PFSK-1 (cell line): ENCODE results near the gene BRICD5.

Source experiments
- REST ChIP-seq, 2 experiments: IDR thresholded peaks; 2 replicates each; pipeline versions ENCODE4 v1.6.1 to v1.8.0; 2011 to 2012; ENCODE audit warnings: low read depth in 2 of 2, low read length in 2 of 2, control low read depth in 1 of 2, inconsistent platforms in 1 of 2, mild to moderate bottlenecking in 1 of 2, moderate library complexity in 1 of 2; ENCODE audit not compliant: insufficient read depth in 1 of 2
- SIN3A ChIP-seq: IDR thresholded peaks from 2 replicates; pipeline ENCODE4 v1.6.1; 2012; ENCODE audit warnings: mild to moderate bottlenecking, low read length, moderate library complexity, borderline replicate concordance; ENCODE audit not compliant: insufficient read depth
- TAF1 ChIP-seq: IDR thresholded peaks from 2 replicates; pipeline ENCODE4 v1.6.1; 2012; ENCODE audit warnings: low read length, control low read depth, borderline replicate concordance; ENCODE audit not compliant: insufficient read depth

GRCh38 chr16:2235234-2235651 is 24.6 kb upstream of the BRICD5 start:
- TF ChIP-seq SIN3A (no peak), TAF1 (no peak), REST (IDR thresholded peaks at IDR 0.05; ENCODE audit: insufficient read depth in 1 of 2, low read depth in 2 of 2, low read length in 2 of 2) (no peak)
